WI38 (cell line): ENCODE measurements around the gene CNKSR1.

Experiments used
- H3K4me3 ChIP-seq: 2 replicates; pipeline ENCODE4 v1.5.1; 2011; ENCODE audit warnings: low read depth, mild to moderate bottlenecking, control low read depth, low read length
- CTCF ChIP-seq: IDR thresholded peaks from 2 replicates; pipeline ENCODE4 v1.5.1; 2012; ENCODE audit warnings: low read depth, mild to moderate bottlenecking, control low read depth, low read length

CNKSR1 gene

GRCh38 chr1:26203642-26204318, 26.5 kb downstream of the CNKSR1 start:
- TF ChIP-seq CTCF: no peak
- no peak overlapping the region for H3K4me3 ChIP-seq

DNA sequence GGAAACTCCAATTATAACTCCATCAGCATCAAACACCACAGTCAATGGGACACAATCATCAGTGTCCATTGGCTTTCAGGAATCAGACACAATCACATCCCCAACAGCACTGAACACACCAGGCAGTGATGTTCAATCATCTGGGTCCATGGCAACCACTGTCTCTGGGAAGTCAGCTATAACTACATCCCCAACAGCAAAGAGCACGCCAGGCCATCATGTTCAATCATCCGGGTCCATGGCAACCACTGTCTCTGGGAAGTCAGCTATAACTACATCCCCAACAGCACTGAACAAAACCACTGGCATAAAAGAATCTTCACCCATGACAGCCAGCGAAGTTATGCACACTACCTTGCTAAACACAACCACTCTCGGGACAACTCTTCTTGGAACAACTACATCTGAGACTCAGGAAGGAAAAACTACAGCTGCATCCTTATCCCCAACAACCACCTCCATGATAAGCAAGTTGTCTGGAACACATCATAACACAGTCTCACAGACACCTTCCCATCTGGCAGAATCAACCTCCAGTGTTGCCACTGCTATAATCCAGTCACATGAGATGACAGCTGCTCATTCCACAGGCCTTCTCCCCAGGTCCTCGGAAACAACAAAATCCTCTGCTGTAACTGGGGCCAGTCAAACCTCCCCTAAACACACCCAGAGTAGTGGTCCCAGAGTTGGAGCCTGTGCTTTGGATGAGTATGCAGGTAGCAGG, 33.0 kb downstream of the CNKSR1 start:
- no peak overlapping the region for H3K4me3 ChIP-seq
- no peak for TF ChIP-seq CTCF

- no peak overlapping the region for H3K4me3 ChIP-seq
- TF ChIP-seq CTCF: no peak
Observed at GRCh38 chr1:26212726-26213125, 35.4 kb downstream of the CNKSR1 start.

DNA sequence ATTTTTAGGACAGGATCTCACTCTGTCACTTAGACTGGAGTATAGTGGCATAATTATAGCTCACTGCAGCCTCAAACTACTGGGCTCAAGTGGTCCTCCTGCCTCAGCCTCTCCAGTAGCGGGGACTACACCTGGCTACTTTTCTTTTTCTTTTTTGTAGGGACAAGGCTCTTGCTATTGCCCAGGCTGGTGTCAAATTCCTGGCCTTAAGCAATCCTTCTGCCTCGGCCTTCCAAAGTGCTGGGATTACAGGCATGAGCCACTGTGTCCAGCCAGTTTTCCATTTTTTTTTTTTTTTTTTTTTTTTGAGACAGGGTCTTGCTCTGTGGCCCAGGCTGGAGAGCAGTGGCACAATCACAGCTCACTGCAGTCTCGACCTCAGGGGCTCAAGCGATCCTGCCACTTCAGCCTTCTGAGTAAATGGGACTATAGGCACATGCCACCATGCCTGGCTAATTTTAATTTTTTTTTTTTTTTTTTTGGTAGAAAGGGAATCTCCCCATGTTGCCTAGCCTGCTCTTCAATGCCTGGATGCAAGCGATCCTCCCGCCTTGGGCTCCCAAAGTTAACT, 36.1 kb downstream of the CNKSR1 start:
- TF ChIP-seq CTCF: no peak
- H3K4me3 ChIP-seq: no peak overlapping the region

DNA sequence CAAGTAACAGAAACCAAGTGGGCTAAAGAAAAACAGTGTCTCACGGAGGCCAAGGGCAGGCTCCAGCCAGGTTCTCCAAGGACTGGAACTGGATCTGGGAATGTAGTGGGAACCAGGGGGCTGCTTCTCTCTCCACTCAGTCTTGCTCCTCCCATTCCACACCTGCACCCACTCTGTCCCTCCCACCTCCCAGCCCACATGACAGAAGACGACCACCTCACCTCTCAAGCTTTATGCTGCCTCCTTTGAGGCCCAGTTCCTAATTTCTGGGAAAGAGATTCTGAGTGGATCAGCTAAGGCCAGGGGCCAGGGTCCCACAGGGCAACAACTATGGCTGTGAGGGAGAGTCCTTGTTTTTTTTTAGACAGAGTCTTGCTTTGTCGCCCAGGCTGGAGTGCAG, 38.0 kb downstream of the CNKSR1 start:
- TF ChIP-seq CTCF: no peak
- H3K4me3 ChIP-seq: no peak overlapping the region

GRCh38 chr1:26218906-26219494, 41.7 kb downstream of the CNKSR1 start:
- TF ChIP-seq CTCF: no peak

More at GRCh38 chr1:26218906-26219494, 41.7 kb downstream of the CNKSR1 start:
- no peak overlapping the region for H3K4me3 ChIP-seq
